NOMO-1 treated with dmso at 0.1 percent for 144 hours (cell line): ENCODE data around the gene LRRC43.
"Not testable (repeated sequence)": the region's sequence is repeated elsewhere in the genome, so short reads cannot be mapped to it uniquely, and the experiment has no call there.

Experiments
- DNase-seq: peaks from one replicate; lab custom pipeline; 2025; ENCODE audit not compliant: unreplicated experiment; lab: John Stamatoyannopoulos, UW

Gene LRRC43

DNA sequence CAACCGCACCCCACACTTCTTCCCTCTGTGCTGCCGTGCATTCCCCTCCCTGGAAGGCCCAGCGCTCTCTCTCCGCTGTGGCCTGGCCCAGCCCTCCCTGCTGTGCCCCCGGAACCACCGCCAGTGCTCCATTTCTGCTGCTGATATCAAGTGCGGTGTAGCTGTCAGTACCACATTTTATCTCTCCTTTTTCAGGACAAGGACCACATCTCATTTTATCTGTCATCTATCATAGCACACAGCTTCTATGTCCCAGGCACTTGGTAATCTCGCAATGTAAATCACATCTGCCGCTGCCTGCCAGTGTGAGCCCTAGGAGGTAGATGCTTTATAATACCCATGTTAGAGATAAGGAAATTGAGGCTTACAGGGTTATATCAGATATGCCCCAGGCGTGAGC, 27.2 kb upstream of the LRRC43 start:
- no peak for DNase-seq

DNA sequence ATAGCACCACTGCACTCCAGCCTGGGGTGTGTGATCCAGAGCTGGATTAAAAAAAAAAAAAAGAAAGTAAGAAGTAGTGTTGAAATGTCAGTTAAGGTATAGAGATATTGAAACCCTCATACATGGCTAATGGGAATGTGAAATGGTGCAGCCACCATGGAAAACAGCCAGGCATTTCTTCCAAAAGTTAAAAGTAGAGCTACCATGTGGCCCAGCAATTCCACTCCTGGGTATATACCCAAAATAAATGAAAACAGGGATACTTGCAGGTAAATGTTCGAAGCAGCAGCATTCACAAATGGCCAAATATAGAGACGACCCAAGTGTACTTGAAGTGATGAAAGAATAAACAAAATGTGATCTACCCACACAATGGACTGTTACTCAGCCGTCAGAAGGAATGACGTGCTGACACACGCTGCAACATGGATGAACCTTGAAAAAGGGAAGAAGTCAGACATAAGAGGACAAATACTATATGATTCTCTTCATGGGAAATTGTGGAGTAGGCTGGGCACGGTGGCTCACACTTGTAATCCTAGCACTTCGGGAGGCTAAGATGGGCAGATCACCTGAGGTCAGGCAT, 24.1 kb upstream of the LRRC43 start:
- no peak for DNase-seq

DNA sequence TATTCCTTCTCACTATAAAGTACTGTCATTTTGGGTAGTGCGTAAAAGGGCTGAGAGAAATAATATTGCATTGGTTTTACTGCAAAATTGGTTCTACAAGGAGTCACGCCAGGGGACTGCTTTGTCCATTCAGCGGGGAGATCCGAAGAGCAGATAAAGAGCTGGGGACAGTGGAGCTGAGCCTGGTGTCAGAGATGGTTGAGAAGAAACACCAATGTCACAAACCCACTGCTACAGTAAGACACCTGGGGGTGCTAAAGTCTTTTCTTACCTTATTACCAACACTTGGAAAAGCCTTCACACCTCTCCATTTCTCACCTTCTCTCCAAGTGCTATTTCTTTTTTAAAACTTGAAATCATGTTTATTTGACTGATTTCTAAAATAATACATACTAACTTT, 23.0 kb upstream of the LRRC43 start:
- no peak for DNase-seq

DNA sequence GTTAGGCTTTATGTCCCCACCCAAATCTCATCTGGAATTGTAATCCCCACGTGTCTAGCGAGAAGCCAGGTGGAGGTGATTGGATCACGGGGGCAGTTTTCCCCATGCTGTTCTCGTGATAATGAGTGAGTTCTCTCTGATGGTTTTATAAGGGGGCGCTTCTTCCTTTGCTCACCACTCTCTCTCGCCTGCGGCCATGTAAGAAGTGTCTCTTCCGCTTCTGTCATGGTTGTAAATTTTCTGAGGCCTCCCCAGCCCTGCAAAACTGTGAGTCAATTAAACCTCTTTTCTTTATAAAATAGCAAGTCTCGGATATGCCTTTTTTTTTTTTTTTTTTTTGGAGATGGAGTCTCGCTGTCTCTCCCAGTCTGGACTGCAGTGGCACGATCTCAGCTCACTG, 22.2 kb upstream of the LRRC43 start:
- no peak for DNase-seq

DNA sequence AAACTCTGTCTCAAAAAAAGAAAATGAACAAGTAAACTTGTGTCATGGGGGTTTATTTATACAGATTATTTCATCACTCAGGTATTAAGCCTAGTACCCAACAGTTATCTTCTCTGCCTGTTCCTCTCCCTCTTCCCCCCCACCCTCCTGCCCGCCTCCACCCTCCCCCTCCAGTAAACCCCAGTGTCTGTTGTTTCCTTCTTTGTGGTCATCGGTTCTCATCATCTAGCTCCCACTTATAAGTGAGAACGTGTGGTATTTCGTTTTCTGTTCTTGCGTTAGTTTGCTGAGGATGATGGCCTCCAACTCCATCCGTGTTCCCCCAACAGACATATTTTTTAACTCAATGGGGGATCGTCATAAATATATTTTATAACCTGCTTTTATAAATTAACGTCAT, 21.2 kb upstream of the LRRC43 start:
- DNase-seq: no peak

DNA sequence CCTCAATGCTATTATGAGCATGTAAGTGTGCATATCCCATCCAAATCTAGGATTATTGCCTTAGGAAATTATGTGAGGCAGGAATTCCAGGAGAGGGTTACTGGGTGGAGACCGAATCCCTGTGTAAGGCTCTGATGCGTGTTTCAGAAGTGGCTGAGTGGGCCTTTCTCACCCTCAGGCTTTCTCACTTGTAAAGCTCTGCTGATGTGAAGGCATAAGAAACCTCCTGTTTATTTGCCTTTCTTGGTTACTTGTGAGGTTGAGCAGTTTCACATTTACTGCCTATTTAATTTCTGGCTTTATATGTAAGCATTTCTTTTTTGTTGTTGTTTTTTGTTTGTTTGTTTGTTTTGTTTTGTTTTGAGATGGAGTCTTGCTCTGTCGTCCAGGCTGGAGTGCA, 19.9 kb upstream of the LRRC43 start:
- DNase-seq: no peak

DNA sequence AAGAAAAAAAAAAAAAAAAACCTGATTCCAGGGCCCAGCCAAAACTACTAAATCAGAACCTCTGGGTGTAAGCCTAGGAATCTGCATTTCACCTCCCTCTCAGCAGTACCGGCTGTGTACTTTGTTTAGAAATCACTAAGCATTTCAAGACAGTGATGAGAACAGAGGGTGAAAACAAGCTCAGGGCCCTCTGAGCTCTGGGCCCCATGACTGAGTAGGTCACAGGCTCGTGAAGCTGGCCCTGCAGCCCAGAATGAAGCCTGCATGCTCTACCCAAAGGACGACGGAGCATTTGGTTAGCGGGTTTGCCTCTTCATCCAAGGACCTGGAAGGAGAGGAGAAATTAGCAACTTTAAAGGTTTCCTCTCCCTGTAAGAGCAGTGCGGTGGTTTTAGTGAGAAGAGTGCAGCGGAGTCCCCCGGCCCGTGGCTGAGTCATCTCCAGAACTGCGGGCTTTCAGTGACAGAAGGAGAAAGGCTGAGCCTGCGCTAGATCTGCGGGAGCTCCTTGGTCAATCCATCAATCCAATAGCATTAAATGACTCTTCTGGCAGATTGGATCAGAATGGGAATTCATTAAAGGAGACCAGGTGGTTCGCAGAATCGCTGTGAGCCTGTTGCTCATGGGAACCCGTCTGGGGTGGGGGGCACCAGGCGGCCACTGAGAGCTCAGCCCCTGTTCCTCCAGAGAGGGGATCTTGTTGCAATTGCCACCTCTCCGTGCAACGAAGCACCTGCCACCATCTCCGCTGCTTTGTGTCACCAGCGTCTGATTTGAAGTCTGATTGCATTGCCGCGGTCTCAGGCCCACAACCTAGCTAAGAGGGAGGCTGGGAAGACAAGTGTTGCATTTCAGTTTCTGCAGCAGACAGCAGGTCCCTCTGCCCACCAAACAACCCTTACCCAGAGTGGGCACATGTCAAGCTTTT, 16.2 kb upstream of the LRRC43 start:
- DNase-seq: no peak

DNA sequence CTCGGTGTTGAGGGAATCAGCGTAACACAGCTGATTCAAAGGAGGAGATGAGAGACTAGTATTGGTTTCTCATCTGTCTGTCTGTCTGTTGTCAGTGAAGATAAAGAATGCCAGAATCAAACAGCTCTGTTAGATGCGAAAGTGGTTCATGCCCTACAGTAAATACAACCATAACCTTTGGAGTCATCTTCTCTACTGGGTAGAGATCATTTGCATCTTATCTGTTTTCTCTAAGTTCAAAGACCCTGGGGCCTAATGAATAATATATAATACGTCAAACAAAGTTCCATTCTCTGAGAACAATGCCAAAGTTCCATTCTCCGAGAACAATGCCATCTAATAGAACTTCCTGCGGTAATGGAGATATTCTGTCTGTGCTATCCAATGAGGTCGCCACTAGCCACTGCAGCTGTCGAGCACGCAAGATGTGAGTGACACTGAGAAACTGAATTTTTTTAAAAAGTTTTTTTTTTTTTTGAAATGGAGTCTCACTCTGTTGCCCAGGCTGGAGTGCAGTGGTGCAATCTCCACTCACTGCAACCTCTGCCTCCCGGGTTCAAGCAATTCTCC, 15.5 kb upstream of the LRRC43 start:
- DNase-seq: no peak

DNA sequence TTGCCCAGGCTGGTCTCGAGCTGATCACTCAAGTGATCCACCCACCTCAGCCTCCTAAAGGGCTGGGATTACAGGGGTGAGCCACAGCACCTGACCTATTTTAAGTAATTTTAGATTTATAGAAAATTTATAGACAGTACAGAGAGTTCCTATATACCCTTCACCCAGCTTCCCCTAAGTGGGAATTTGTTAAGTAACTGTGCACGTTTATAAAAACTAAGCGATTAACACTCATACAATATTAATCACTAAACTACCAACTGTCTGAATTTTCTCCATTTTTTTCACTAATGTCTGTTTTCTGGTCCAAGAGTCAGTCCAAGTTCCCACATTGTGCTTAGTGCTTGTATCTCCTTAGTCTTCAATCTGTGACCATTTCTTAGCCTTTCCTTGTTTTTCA, 14.4 kb upstream of the LRRC43 start:
- DNase-seq: no peak

DNA sequence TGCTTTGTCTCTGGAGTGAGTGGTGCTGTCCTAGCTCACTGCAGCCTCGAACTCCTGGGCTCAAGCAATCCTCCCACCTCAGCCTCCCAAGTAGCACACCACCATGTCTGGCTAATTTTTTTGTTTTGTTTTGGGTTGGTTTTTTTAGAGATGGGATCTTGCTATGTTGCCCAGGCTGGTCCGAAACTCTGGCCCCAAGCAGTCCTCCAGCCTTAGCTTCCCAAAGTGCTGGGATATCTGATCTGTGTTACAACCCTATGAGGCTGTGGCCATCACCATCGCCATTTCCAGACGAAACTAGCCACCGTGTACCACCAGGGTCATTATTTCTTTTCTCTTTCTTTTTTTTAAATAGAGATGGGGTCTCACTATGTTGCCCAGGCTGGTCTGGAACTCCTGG, 11.5 kb upstream of the LRRC43 start:
- DNase-seq: no peak

DNA sequence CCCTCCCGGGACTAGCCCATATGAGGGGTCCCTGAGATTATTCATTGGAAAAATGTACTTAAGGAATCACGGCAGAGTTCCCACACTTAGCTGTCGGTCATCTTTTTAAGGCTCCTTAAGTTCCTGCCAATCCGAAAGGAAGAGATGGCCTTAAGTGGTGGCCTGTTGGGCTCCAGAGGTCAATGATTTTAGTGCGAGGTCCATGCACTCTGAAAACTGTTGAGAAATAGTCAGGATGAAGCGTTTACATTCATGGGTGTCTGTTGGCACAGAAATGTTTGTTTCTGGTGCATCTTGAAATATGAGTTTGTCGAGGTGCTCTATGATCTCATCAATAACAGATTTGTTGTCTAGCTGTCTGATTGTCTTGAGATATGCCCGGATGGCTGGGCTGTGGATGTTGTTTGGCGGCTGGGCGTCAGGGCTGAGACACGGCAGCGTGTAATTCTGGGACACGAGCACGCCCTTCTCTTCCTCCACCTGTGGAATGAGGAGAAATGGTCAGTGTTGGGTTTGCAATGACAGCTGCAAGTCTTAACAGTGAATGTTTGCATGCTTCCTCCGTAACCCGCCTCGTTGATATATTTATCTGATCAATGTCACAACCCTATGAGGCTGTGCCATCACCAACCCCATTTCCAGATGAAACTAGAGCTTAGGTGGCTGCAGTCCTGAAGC, 10.5 kb upstream of the LRRC43 start:
- DNase-seq: no peak

DNA sequence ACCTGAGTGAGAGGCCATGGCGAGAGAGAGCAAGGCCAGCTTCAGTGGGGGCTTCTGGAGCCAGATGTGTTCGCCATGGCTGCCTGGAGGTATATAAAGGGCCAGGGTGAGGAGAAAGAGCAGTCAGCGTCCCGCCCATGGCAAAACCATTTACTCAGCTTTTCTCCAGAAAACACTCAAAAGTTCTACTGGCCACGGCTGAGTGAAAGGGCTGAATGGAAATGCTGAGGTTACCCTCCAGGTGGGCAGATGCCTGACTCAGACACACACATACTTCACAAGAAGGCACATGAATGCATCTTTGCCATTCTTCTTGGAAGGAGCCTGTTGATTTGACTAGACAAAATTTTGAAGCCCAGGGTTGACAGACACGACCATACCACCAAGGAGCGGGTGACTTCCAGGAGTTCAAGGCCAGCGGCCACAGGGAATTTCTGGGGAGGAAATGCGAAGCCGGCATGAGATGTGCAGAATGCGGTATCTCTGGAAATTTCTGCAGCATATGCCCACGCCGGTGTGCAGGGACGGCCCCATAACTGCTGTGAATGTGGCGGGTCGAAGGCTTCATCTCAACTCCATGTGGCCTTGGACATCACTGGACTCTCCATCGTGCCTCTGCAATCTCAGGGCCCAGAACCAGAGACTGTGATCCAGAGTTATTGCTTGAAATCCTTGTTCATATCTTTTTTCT, 8.6 kb upstream of the LRRC43 start, which contains the start of gene IL31:
TSS of gene IL31 (minus strand) at position 67 of the 691 bp plus-strand sequence. CDS start at position 18, 49 bp downstream.
- no peak for DNase-seq

DNA sequence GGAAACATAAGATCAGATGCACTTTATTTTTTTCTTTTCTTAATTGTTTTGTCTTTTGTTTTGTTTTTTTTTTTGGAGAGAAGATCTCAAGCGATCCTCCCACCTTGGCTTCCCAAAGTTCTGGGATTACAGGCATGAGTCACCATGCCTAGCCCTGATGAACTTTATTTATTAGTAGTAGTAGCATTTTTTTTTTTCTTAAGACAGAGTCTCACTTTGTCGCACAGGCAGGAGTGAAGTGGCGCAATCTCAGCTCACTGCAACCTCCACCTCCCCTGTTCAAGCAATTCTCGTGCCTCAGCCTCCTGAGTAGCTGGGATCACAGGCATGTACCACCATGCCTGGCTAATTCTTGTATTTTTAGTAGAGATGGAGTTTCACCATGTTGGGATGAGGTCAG, 6.5 kb upstream of the LRRC43 start:
- not testable (repeated sequence) for DNase-seq

DNA sequence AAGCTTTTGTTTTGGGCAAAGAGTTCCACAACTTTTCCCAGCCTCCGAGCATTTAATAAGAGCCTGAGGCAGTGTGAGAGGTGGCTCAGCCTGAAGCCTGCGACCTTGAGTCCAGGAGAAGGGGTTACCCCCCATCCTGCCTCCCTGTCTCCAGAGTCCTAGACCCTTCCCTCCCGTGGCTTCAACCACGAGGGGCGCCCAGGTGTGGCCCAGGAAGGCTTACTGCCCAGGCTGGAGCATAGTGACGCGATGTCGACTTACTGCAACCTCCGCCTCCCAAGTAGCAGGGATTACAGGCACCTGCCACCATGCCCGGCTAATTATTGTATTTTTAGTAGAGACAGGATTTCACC, 641 bp downstream of the LRRC43 start:
- no peak for DNase-seq

DNA sequence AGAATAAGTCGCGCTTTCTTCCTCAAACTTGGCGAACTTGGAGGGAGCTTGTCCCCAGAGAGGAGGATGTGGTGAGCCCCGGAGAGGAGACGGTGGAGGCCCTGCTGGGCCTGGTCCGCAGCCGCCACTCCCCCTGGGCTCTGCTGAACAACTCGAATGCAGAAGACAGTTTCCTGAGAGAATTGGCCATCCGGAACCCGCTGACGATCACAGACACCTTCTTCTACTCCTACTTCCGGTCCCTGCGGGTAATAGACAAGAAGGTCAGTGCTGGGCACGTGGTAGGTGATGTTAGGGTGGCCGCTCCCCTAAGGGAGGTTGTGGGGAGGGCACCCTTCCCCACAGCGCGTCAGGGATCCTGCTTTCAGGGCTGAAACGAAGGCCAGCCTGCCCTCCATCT, 1.6 kb downstream of the LRRC43 start:
- DNase-seq: no peak

DNA sequence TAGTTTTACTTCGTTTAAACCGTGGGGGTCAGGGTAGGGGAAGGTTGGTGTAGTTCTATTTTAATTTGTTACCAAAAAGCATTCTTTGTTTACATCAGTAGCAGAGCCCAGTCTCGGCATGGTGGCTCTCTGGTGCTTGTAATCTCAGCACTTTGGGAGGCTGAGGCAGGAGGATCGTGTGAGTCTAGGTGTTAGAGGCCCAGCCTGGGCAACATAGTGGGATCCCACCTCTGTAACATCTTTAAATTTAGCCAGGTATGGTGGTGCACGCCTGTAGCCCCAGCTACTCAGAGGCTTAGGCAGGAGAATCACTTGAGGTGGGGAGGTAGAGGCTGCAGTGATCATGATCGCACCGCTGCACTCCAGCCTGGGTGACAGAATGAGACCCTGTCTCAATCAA, 2.2 kb downstream of the LRRC43 start:
- no peak for DNase-seq

DNA sequence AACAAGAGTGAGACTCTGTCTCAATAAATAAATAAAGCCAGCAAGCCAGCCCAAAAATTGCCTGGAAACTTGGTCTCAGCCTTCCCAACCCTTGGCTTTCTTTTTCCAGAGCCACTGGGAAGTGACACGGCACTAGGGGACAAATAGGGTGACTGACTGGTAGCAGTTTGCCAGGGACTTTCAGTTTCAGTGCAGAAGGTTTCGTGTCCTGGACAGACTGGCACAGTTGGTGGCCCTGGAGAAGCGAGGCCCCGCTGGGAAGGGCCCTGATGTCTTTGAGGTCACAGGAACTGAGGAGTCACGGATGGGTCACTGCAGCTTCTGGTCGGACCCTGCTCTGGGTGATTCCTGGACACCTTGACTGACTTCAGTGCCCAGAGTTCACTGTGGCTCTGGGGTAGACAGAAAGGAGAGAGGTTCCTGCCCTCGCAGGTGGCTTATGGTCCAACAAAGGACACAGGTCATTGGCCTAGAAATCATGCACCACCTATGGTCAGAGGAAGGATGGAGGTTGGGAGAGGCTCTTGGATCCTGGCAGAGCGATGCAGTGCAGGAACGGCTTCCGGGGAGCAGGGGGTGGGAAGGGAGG, 2.7 kb downstream of the LRRC43 start:
- no peak for DNase-seq

DNA sequence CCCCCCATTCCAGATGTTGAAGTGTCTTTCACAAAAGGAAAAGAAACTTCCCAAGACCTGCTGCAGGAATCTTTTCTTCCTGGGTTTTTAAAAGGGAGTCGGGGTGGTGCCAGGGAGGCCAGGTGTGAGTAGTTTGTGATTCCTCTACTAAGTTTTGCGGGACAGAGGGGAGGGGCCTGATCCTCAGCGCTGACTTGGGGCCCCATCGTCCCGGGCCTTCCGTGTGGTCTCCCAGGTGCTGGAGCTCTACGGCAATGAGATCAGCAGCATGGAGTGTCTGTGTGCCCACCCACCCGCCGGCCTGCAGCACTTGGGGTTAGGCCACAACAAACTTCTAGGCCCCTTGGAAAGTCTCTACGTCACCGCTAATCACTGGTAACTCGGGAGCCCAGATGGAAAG, 4.5 kb downstream of the LRRC43 start:
- DNase-seq: no peak

DNA sequence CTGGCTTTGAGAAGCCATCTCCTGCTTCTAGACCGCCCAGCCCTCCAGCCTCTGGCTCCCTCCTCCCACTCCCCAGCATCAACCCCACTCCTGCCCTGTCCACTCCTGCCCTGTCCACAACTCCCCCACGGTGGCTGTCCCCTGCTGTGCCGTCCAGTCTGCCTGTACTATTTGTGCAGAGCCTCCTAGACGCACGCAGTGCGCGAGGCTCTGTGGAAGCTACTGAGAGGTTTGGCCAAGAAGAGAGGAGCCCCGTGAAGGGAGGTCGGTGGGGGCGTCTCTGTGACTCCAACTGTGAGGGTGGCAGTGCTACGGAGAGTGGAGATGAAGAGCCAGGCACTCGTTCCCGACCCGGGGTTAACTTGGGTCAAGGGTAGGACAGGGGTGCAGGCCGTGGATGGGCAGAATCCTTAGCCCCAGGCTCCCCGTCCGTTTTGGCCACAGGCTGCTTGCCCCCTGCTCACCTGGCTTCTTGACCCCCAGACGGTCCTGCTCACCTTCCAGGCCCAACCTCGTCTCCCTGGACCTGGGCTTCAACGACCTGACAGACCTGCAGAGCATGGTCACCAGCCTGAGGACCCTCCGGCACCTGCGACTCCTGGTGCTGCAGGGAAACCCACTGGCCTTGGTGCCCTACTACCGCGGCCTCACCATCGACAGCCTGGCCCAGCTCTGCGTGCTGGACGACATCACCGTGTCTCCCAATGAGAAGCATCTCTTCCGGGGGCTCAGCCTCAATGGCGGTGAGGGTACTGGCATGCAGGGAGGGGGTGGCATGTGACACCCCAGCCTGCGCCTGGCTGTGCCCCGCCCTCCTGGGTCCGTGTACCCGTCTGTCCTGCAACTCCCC, 6.9 kb downstream of the LRRC43 start:
- DNase-seq: no peak
